ENCODE measurements around the gene ZFHX2.
A peak's percentile ranks its signal among the peaks of the same experiment; 100 is the strongest.

Gene ZFHX2

DNA sequence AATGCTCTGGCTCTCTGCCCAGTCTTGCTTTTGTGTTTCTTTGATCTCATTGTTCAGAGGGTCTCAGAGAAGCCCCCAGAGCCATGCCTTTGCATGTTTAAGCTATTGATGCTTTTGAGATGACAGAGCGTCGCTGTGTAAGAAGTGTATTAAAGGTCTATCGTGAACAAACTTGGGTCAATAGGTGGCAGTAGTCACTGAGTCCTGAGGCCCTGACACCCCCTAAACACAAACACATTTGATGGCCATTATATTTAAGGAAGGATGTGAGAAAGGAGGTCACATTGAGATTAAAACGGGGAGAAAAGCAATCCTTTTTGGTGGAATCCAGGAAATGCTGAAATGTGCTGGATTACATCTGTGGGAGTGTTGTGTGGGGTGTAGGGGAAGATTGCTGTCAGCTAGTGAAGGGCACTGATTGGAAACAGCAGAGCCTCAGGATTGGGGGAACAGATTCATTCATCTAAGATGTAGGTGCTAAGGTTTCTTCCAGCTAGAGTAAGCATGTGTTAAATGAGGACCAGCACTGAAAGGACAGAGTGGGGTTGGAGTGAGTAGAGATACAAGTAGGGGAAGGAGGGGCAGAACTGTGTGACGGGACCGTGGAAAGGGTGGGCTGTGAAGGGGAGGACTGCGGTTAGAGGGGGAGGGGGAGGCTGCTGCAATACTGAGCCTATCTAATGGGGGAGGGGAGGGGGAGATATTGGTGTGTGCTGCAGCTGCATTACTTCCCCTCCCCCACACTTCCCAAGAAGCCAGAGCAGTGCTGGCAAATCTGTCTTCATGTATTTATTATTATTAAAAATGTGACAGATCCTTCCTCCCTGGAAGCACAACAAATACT lies 69.4 kb downstream of the ZFHX2 start:
- DNase-seq (ENCODE audit: low spot score), result no peak
- POLR2A ChIA-PET (ENCODE audit: low non-redundant PET), result no interaction called here
- H3K27ac ChIP-seq, result no peak overlapping the region
- CTCF ChIA-PET, result interaction anchor here (0.5 to 1.7 kb wide), 3 partner anchors 75 to 79 kb away, joined by 3 to 8 read pairs (median 3); no protein-coding TSS in a partner anchor
- TF ChIP-seq, protein P1, sequence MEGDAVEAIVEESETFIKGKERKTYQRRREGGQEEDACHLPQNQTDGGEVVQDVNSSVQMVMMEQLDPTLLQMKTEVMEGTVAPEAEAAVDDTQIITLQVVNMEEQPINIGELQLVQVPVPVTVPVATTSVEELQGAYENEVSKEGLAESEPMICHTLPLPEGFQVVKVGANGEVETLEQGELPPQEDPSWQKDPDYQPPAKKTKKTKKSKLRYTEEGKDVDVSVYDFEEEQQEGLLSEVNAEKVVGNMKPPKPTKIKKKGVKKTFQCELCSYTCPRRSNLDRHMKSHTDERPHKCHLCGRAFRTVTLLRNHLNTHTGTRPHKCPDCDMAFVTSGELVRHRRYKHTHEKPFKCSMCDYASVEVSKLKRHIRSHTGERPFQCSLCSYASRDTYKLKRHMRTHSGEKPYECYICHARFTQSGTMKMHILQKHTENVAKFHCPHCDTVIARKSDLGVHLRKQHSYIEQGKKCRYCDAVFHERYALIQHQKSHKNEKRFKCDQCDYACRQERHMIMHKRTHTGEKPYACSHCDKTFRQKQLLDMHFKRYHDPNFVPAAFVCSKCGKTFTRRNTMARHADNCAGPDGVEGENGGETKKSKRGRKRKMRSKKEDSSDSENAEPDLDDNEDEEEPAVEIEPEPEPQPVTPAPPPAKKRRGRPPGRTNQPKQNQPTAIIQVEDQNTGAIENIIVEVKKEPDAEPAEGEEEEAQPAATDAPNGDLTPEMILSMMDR (conservative IDR thresholded peaks at IDR 0.05; ENCODE audit: low read depth), result no peak

DNA sequence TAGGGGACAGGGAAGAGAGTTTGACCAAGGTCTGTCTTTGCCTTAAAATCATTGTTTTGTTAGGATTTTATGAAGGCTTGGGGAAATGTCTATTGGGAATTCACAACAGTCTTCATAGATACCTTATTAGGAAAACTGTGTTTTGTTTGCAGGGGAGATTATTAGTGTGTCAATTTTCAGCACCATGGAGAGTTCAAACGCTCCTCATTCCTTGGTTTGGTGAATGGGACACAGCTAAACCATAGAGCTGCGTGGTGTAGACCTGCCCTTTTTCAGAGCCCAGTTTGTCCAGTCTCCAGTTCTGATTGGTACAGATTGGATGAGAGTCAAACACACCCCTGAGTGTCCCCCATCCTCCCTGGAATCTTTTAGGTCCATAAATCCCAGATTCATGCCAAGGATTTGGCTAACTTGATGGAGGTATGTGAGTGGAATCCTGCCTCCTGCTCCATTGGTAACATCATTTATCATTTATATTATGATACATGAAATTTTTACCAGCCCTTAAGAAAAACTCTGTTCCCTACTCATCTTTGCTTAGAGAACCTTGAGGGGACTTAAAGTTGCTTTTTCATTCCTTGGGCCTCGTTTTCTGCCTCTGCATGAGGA lies 70.1 kb downstream of the ZFHX2 start:
- ChIA-PET POLR2A (ENCODE audit: low non-redundant PET) (no interaction called here), CTCF (interaction anchor here (0.5 to 1.7 kb wide), 3 partner anchors 76 to 80 kb away, joined by 3 to 8 read pairs (median 3); no protein-coding TSS in a partner anchor)
- H3K27ac ChIP-seq, result no peak overlapping the region
- TF ChIP-seq, protein P1 (conservative IDR thresholded peaks at IDR 0.05; ENCODE audit: low read depth), result no peak
- DNase-seq (ENCODE audit: low spot score), result peak; percentile 22

DNA sequence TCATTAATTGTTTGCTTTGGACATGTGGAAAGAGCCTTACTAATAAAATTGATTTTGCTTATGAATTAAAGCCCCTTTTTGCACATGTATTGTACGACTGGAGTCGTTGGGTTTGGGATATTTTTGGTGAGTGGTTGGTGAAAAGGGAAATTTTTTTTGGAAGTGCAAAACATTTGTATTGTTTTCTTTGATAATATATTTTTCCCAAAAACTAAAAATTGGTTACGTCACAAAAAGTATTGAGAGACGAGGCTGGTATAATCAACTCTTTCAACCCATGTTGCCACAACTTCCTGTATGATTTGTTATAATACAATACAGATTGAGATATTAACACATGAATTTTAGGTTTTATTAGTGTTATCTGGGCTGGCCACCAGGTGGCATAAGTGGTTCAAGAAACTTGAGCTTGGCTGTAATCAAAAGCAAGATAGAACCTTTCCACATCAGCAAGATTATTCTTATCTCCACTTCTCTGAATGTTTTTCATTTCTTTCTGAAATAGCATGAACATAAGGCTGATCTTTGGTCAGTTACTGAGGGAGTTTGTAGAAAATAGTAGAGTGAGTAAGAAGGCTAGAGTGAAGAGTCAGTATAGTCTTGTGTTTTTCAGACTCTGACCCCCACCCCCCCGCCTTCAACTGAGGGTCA lies 73.3 kb downstream of the ZFHX2 start:
- CTCF ChIA-PET, result interaction anchor here (0.5 to 2.2 kb wide), 14 partner anchors 11 to 452 kb away, joined by 3 to 24 read pairs (median 4); partner anchors contain the start of gene PABPN1
- no peak overlapping the region for H3K27ac ChIP-seq
- POLR2A ChIA-PET (ENCODE audit: low non-redundant PET), result interaction anchor here (1.4 kb wide), 1 partner anchor 81 kb away, joined by 5 read pairs; no protein-coding TSS in a partner anchor
- TF ChIP-seq, protein P1 (conservative IDR thresholded peaks at IDR 0.05; ENCODE audit: low read depth), result peak; percentile 66
- peak; percentile 45 for DNase-seq (ENCODE audit: low spot score)

DNA sequence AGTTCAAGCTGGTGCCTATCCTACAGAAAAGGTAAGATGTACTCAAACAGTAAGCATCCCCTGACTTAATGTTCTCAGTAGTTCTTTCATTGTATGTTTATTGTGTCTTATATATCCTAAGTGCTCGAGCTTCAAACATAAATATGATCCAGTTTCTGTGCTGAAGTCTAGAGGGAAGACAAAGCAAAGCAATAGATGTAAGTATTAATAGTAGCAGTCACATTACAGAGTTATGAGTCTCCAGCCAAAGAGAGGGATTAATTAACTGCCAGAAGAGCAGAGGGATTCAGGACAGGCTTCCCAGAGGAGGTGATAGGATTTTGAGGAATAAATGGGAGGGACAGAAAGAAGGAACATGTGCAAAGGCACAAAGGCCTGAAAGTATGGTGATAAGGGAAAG lies 80.6 kb downstream of the ZFHX2 start:
- POLR2A ChIA-PET (ENCODE audit: low non-redundant PET), result no interaction called here
- no peak overlapping the region for H3K27ac ChIP-seq
- CTCF ChIA-PET, result no interaction called here
- TF ChIP-seq, protein P1 (conservative IDR thresholded peaks at IDR 0.05; ENCODE audit: low read depth), result no peak
- DNase-seq (ENCODE audit: low spot score), result no peak
